ENCODE data around the gene ZNF277. TPM values are rescaled to one million over a fixed set of nuclear protein-coding genes. Genes with fewer than 3 reads are reported as not detected.

Gene ZNF277
- total RNA-seq, 1 experiment from 2014 or later: 21.3 TPM

DNA sequence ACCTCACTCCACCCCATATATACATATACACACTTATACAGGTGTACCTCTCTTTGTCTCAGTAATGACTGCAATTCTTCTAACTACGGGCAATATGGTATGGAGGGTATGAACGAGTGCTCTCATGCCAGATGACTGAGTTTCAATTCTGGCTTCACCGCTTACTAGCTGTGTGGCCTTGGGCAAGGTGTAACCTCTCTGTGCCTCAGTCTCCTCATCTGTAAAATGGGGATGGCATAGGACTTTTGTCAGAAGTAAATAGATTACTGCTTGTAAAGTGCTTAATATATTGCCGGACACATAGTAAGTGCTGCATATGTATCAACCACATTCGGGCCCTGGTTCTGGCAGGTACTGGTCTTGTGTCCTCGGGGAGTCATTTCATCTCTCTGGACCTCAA, 183.7 kb downstream of the ZNF277 start:
- RAD21 ChIA-PET (ENCODE audit: low non-redundant PET in 1 of 2, low total read pairs in 2 of 2, uncharacterized antibody in 2 of 2, unreplicated experiment in 2 of 2): no interaction called here

More for the DNA sequence above, 183.7 kb downstream of the ZNF277 start:
- no peaks in the 10 kb centered on the region for H3K9me3 ChIP-seq (ENCODE audit: control insufficient read depth in 1 of 2, insufficient read depth in 1 of 2, low read depth in 1 of 2, low read length in 2 of 2)
- no peak overlapping the region for H3K4me2 ChIP-seq (ENCODE audit: low read length)
- no peaks in the 10 kb centered on the region for H3K36me3 ChIP-seq (ENCODE audit: control insufficient read depth in 1 of 2, insufficient read depth in 2 of 2, low read length in 2 of 2)
- H3K4me1 ChIP-seq (ENCODE audit: control insufficient read depth in 1 of 2, insufficient read depth in 2 of 2, low read length in 2 of 2): peaks cover 7 to 8% of the 10 kb centered on the region in 2 experiments
- intact Hi-C loops (cut with micrococcal nuclease): no loop called here
- H3K27ac ChIP-seq (ENCODE audit: low read depth, low read length): no peak overlapping the region
- no peak overlapping the region for H2AFZ ChIP-seq (ENCODE audit: low read depth, low read length, poor library complexity, severe bottlenecking)
- DNase-seq (ENCODE audit: low read depth, low spot score): no peak
- no peak overlapping the region for H3K9ac ChIP-seq (ENCODE audit: low read length)
- TF ChIP-seq SIN3A (IDR thresholded peaks at IDR 0.05; ENCODE audit: low read depth) (no peak), ZFX (IDR thresholded peaks at IDR 0.05) (no peak), FOSL1 (IDR thresholded peaks at IDR 0.05; ENCODE audit: low read depth) (no peak), SP1 (IDR thresholded peaks at IDR 0.05; ENCODE audit: low read depth) (no peak), SRF (IDR thresholded peaks at IDR 0.05; ENCODE audit: low read depth) (no peak), EZH2phosphoT487 (IDR thresholded peaks at IDR 0.05; ENCODE audit: borderline replicate concordance) (no peak), POLR2AphosphoS5 (IDR thresholded peaks at IDR 0.05; ENCODE audit: low read depth, low read length) (no peak), ZNF274 (IDR thresholded peaks at IDR 0.05; ENCODE audit: low read depth, low read length) (no peak), EGR1 (IDR thresholded peaks at IDR 0.05; ENCODE audit: low read depth) (no peak), CBX3 (IDR thresholded peaks at IDR 0.05; ENCODE audit: low read depth) (no peak), JUND (IDR thresholded peaks at IDR 0.05) (no peak), POLR2A (IDR thresholded peaks at IDR 0.05; ENCODE audit: borderline replicate concordance, extremely low read depth, insufficient read depth, insufficient read length) (no peak)
- TF ChIP-seq, protein P1, sequence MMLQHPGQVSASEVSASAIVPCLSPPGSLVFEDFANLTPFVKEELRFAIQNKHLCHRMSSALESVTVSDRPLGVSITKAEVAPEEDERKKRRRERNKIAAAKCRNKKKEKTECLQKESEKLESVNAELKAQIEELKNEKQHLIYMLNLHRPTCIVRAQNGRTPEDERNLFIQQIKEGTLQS (IDR thresholded peaks at IDR 0.05): no peak
- TF ChIP-seq, protein P2, sequence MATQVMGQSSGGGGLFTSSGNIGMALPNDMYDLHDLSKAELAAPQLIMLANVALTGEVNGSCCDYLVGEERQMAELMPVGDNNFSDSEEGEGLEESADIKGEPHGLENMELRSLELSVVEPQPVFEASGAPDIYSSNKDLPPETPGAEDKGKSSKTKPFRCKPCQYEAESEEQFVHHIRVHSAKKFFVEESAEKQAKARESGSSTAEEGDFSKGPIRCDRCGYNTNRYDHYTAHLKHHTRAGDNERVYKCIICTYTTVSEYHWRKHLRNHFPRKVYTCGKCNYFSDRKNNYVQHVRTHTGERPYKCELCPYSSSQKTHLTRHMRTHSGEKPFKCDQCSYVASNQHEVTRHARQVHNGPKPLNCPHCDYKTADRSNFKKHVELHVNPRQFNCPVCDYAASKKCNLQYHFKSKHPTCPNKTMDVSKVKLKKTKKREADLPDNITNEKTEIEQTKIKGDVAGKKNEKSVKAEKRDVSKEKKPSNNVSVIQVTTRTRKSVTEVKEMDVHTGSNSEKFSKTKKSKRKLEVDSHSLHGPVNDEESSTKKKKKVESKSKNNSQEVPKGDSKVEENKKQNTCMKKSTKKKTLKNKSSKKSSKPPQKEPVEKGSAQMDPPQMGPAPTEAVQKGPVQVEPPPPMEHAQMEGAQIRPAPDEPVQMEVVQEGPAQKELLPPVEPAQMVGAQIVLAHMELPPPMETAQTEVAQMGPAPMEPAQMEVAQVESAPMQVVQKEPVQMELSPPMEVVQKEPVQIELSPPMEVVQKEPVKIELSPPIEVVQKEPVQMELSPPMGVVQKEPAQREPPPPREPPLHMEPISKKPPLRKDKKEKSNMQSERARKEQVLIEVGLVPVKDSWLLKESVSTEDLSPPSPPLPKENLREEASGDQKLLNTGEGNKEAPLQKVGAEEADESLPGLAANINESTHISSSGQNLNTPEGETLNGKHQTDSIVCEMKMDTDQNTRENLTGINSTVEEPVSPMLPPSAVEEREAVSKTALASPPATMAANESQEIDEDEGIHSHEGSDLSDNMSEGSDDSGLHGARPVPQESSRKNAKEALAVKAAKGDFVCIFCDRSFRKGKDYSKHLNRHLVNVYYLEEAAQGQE (IDR thresholded peaks at IDR 0.05; ENCODE audit: low read depth): no peak
- TF ChIP-seq, protein P3, sequence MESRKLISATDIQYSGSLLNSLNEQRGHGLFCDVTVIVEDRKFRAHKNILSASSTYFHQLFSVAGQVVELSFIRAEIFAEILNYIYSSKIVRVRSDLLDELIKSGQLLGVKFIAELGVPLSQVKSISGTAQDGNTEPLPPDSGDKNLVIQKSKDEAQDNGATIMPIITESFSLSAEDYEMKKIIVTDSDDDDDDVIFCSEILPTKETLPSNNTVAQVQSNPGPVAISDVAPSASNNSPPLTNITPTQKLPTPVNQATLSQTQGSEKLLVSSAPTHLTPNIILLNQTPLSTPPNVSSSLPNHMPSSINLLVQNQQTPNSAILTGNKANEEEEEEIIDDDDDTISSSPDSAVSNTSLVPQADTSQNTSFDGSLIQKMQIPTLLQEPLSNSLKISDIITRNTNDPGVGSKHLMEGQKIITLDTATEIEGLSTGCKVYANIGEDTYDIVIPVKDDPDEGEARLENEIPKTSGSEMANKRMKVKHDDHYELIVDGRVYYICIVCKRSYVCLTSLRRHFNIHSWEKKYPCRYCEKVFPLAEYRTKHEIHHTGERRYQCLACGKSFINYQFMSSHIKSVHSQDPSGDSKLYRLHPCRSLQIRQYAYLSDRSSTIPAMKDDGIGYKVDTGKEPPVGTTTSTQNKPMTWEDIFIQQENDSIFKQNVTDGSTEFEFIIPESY (IDR thresholded peaks at IDR 0.05; ENCODE audit: extremely low read depth, insufficient replicate concordance, low read length): no peak
- POLR2A ChIA-PET: no interaction called here
- CTCF ChIA-PET: no interaction called here
- H4K20me1 ChIP-seq (ENCODE audit: insufficient read depth): no peaks in the 10 kb centered on the region
- no peaks in the 10 kb centered on the region for H3K9me2 ChIP-seq (ENCODE audit: insufficient read depth)
- no peak for ATAC-seq
- no peaks in the 10 kb centered on the region for H3K79me2 ChIP-seq (ENCODE audit: insufficient read depth, low read length)
- no TSS peak for BruUV-seq (replicated peaks)
- H3K4me3 ChIP-seq (replicated peaks in 1 of 2; ENCODE audit: low read depth in 1 of 2, low read length in 2 of 2): no peak overlapping the region
- H3K27me3 ChIP-seq (ENCODE audit: insufficient read depth, low read length): 0 out of 2 replicates have a peak, but pooled peaks cover under 1% of the 10 kb centered on the region

All from HCT116 (cell line).